ENCODE results near the gene GLOD5. TPM values are rescaled to one million over a fixed set of nuclear protein-coding genes. Genes with fewer than 3 reads are reported as not detected.

Gene GLOD5
- total and polyA plus RNA-seq, 2 of the 8 experiments (the other 6 are each of a cell fraction or from before 2014, with no cell fraction given): 0.18 TPM; not detected in 1

GRCh38 chrX:48815266-48815665, 53.7 kb downstream of the GLOD5 start (continued):
- TF ChIP-seq, protein P1, sequence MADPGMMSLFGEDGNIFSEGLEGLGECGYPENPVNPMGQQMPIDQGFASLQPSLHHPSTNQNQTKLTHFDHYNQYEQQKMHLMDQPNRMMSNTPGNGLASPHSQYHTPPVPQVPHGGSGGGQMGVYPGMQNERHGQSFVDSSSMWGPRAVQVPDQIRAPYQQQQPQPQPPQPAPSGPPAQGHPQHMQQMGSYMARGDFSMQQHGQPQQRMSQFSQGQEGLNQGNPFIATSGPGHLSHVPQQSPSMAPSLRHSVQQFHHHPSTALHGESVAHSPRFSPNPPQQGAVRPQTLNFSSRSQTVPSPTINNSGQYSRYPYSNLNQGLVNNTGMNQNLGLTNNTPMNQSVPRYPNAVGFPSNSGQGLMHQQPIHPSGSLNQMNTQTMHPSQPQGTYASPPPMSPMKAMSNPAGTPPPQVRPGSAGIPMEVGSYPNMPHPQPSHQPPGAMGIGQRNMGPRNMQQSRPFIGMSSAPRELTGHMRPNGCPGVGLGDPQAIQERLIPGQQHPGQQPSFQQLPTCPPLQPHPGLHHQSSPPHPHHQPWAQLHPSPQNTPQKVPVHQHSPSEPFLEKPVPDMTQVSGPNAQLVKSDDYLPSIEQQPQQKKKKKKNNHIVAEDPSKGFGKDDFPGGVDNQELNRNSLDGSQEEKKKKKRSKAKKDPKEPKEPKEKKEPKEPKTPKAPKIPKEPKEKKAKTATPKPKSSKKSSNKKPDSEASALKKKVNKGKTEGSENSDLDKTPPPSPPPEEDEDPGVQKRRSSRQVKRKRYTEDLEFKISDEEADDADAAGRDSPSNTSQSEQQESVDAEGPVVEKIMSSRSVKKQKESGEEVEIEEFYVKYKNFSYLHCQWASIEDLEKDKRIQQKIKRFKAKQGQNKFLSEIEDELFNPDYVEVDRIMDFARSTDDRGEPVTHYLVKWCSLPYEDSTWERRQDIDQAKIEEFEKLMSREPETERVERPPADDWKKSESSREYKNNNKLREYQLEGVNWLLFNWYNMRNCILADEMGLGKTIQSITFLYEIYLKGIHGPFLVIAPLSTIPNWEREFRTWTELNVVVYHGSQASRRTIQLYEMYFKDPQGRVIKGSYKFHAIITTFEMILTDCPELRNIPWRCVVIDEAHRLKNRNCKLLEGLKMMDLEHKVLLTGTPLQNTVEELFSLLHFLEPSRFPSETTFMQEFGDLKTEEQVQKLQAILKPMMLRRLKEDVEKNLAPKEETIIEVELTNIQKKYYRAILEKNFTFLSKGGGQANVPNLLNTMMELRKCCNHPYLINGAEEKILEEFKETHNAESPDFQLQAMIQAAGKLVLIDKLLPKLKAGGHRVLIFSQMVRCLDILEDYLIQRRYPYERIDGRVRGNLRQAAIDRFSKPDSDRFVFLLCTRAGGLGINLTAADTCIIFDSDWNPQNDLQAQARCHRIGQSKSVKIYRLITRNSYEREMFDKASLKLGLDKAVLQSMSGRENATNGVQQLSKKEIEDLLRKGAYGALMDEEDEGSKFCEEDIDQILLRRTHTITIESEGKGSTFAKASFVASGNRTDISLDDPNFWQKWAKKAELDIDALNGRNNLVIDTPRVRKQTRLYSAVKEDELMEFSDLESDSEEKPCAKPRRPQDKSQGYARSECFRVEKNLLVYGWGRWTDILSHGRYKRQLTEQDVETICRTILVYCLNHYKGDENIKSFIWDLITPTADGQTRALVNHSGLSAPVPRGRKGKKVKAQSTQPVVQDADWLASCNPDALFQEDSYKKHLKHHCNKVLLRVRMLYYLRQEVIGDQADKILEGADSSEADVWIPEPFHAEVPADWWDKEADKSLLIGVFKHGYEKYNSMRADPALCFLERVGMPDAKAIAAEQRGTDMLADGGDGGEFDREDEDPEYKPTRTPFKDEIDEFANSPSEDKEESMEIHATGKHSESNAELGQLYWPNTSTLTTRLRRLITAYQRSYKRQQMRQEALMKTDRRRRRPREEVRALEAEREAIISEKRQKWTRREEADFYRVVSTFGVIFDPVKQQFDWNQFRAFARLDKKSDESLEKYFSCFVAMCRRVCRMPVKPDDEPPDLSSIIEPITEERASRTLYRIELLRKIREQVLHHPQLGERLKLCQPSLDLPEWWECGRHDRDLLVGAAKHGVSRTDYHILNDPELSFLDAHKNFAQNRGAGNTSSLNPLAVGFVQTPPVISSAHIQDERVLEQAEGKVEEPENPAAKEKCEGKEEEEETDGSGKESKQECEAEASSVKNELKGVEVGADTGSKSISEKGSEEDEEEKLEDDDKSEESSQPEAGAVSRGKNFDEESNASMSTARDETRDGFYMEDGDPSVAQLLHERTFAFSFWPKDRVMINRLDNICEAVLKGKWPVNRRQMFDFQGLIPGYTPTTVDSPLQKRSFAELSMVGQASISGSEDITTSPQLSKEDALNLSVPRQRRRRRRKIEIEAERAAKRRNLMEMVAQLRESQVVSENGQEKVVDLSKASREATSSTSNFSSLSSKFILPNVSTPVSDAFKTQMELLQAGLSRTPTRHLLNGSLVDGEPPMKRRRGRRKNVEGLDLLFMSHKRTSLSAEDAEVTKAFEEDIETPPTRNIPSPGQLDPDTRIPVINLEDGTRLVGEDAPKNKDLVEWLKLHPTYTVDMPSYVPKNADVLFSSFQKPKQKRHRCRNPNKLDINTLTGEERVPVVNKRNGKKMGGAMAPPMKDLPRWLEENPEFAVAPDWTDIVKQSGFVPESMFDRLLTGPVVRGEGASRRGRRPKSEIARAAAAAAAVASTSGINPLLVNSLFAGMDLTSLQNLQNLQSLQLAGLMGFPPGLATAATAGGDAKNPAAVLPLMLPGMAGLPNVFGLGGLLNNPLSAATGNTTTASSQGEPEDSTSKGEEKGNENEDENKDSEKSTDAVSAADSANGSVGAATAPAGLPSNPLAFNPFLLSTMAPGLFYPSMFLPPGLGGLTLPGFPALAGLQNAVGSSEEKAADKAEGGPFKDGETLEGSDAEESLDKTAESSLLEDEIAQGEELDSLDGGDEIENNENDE (IDR thresholded peaks at IDR 0.05; ENCODE audit: insufficient replicate concordance, low read length): no peak
- no peak for TF ChIP-seq JUN (IDR thresholded peaks at IDR 0.05; ENCODE audit: low read depth, low read length)
- TF ChIP-seq RFX5 (IDR thresholded peaks at IDR 0.05; ENCODE audit: borderline replicate concordance, low read depth, low read length): no peak
- TF ChIP-seq EZH2 (IDR thresholded peaks at IDR 0.05; ENCODE audit: low read depth, low read length, severe bottlenecking): no peak
- TF ChIP-seq, protein P2, sequence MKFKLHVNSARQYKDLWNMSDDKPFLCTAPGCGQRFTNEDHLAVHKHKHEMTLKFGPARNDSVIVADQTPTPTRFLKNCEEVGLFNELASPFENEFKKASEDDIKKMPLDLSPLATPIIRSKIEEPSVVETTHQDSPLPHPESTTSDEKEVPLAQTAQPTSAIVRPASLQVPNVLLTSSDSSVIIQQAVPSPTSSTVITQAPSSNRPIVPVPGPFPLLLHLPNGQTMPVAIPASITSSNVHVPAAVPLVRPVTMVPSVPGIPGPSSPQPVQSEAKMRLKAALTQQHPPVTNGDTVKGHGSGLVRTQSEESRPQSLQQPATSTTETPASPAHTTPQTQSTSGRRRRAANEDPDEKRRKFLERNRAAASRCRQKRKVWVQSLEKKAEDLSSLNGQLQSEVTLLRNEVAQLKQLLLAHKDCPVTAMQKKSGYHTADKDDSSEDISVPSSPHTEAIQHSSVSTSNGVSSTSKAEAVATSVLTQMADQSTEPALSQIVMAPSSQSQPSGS (IDR thresholded peaks at IDR 0.05; ENCODE audit: low read length): no peak
- TF ChIP-seq RNF2 (IDR thresholded peaks at IDR 0.05; ENCODE audit: borderline replicate concordance, low read depth, low read length, missing control alignments, poor library complexity, severe bottlenecking): no peak
- no peak for TF ChIP-seq HDAC6 (IDR thresholded peaks at IDR 0.05; ENCODE audit: low read depth, low read length)
- TF ChIP-seq SUZ12 (IDR thresholded peaks at IDR 0.05; ENCODE audit: low read length): no peak
- TF ChIP-seq HDAC2 (IDR thresholded peaks at IDR 0.05; ENCODE audit: borderline replicate concordance in 1 of 2, low read depth in 2 of 2, low read length in 2 of 2): no peak

Measured in H1 (cell line).